CD4-positive, alpha-beta T cell treated with Interleukin-1 beta for 1 hour (primary cell): ENCODE measurements around the gene ERICH4.
"Not testable (repeated sequence)": the region's sequence is repeated elsewhere in the genome, so short reads cannot be mapped to it uniquely, and the experiment has no call there.

Source experiments
- DNase-seq, 2 donors: peaks; one replicate each; pipeline ENCODE4 v3.0.0-alpha.2; 2020 to 2022

Gene ERICH4

GRCh38 chr19:41442473-41443355 lies at the start of gene ERICH4:
TSS of gene ERICH4 (plus strand) at chr19:41443156. CDS start at chr19:41443170, 14 bp downstream.
- no peak for DNase-seq

GRCh38 chr19:41395355-41395754 lies 47.6 kb upstream of the ERICH4 start:
- DNase-seq: no peak

GRCh38 chr19:41397086-41398049 lies 45.6 kb upstream of the ERICH4 start, which contains the start of the genes BCKDHA and EXOSC5:
TSS of gene BCKDHA (plus strand) at chr19:41397818. CDS start at chr19:41397828, 10 bp downstream.
TSS of gene EXOSC5 (minus strand) at chr19:41397359. CDS start at chr19:41397328, 31 bp downstream.
- peak; percentile 100 for DNase-seq

GRCh38 chr19:41398050-41398418 lies 44.9 kb upstream of the ERICH4 start:
- no peak for DNase-seq

- no peak for DNase-seq
Observed at GRCh38 chr19:41398598-41398997, 44.4 kb upstream of the ERICH4 start.

- DNase-seq: no peak
Observed at GRCh38 chr19:41399091-41399490, 43.9 kb upstream of the ERICH4 start.

GRCh38 chr19:41399525-41399924 lies 43.4 kb upstream of the ERICH4 start:
- DNase-seq: no peak

- DNase-seq: no peak
Observed at GRCh38 chr19:41401483-41401882, 41.5 kb upstream of the ERICH4 start.

- no peak for DNase-seq
Observed at GRCh38 chr19:41402010-41402409, 40.9 kb upstream of the ERICH4 start.

- no peak for DNase-seq
Observed at GRCh38 chr19:41403181-41403970, 39.6 kb upstream of the ERICH4 start.

GRCh38 chr19:41405776-41406175 lies 37.2 kb upstream of the ERICH4 start:
- DNase-seq: no peak

- no peak for DNase-seq
Observed at GRCh38 chr19:41407271-41407670, 35.7 kb upstream of the ERICH4 start.

GRCh38 chr19:41408256-41408655 lies 34.7 kb upstream of the ERICH4 start:
- DNase-seq: no peak

GRCh38 chr19:41408846-41409245 lies 34.1 kb upstream of the ERICH4 start:
- DNase-seq: not testable (repeated sequence)

GRCh38 chr19:41409288-41409687 lies 33.7 kb upstream of the ERICH4 start:
- DNase-seq: peak in 1 of 2 donors; percentile 13

GRCh38 chr19:41410336-41411054 lies 32.5 kb upstream of the ERICH4 start:
- no peak for DNase-seq

GRCh38 chr19:41411100-41411967 lies 31.6 kb upstream of the ERICH4 start:
- no peak for DNase-seq

GRCh38 chr19:41411968-41412265 lies 31.0 kb upstream of the ERICH4 start:
- no peak for DNase-seq

GRCh38 chr19:41412953-41413352 lies 30.0 kb upstream of the ERICH4 start:
- no peak for DNase-seq

- no peak for DNase-seq
Observed at GRCh38 chr19:41413947-41414346, 29.0 kb upstream of the ERICH4 start.

- no peak for DNase-seq
Observed at GRCh38 chr19:41414461-41414860, 28.5 kb upstream of the ERICH4 start.
